Right atrium auricular region (tissue), 2 donors: Measurements from ENCODE around the gene CDR2L. TPM values are rescaled to one million over a fixed set of nuclear protein-coding genes. Genes with fewer than 3 reads are reported as not detected.

Experiments used
- DNase-seq: peaks from one replicate; pipeline ENCODE4 v3.0.0-alpha.2; 2019; ENCODE audit warnings: low spot score
- H3K27ac ChIP-seq, 2 donors: fragments of 200-600 bp; sonication (generic); 1 replicate in 1 of 2; 2 replicates in 1 of 2; pipeline ENCODE4 v1.5.1; 2016 to 2019
- H3K27me3 ChIP-seq, 2 donors: fragments of 200-600 bp; sonication (generic); one replicate each; pipeline versions ENCODE4 v1.5.1 to v1.6.0; 2017 to 2019
- H3K36me3 ChIP-seq: fragments of 200-600 bp; sonication (generic); one replicate; pipeline ENCODE4 v1.5.1; 2016
- H3K4me1 ChIP-seq, 2 donors: fragments of 200-600 bp; sonication (generic); one replicate each; pipeline versions ENCODE4 v1.5.1 to v1.6.0; 2017 to 2019
- H3K4me3 ChIP-seq, 2 donors: fragments of 200-600 bp; sonication (generic); 1 replicate in 1 of 2; 2 replicates in 1 of 2; pipeline ENCODE4 v1.5.1; 2017 to 2019; ENCODE audit warnings: mild to moderate bottlenecking in 1 of 2, moderate library complexity in 1 of 2
- H3K9me3 ChIP-seq, 2 donors: fragments of 200-600 bp; sonication (generic); one replicate each; pipeline ENCODE4 v1.5.1; 2019
- total RNA-seq, 2 donors: library from RNA; depleted of rRNA; stranded (reverse); fragments of >200 nt; gene quantifications; one replicate each; pipeline ENCODE4 v1.1.0, GENCODE V29; 2016
- TF ChIP-seq, protein P1 (sequence below), 2 donors: fragments of 200-600 bp; sonication (generic); IDR thresholded peaks; one replicate each; pipeline ENCODE4 v1.5.1; 2019; ENCODE audit warnings: antibody characterized with exemption in 2 of 2

CDR2L gene
- total RNA-seq, 2 donors from 2014 or later: 13.6 to 28.8 TPM

DNA sequence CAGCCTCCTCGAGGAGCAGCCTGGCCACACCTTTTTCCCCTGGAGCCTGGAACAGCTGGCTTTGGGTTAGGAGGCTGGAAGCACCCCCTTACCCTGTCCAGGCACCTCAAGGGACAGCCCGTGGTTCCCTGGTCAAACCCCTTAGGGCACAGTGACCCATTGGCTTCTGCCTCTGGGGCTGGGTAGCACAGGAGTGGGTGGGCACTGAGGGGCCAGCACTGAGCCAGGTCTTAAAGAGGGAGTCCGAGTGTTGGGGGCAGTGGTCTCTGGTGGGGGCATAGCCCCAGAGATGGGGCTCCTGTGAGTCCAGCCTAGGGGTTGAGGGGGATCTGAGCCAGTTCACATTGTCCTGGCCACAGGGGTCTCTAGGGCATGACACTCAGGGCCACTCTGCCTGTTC lies 36.4 kb upstream of the CDR2L start:
- no peaks in the 10 kb centered on the region for H3K9me3 ChIP-seq
- no peaks in the 10 kb centered on the region for H3K36me3 ChIP-seq
- H3K4me3 ChIP-seq: no peak overlapping the region
- TF ChIP-seq, protein P1, sequence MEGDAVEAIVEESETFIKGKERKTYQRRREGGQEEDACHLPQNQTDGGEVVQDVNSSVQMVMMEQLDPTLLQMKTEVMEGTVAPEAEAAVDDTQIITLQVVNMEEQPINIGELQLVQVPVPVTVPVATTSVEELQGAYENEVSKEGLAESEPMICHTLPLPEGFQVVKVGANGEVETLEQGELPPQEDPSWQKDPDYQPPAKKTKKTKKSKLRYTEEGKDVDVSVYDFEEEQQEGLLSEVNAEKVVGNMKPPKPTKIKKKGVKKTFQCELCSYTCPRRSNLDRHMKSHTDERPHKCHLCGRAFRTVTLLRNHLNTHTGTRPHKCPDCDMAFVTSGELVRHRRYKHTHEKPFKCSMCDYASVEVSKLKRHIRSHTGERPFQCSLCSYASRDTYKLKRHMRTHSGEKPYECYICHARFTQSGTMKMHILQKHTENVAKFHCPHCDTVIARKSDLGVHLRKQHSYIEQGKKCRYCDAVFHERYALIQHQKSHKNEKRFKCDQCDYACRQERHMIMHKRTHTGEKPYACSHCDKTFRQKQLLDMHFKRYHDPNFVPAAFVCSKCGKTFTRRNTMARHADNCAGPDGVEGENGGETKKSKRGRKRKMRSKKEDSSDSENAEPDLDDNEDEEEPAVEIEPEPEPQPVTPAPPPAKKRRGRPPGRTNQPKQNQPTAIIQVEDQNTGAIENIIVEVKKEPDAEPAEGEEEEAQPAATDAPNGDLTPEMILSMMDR (IDR thresholded peaks at IDR 0.05): no peak
- DNase-seq: no peak
- H3K4me1 ChIP-seq: no peaks in the 10 kb centered on the region
- H3K27me3 ChIP-seq: no peaks in the 10 kb centered on the region
- no peak overlapping the region for H3K27ac ChIP-seq

DNA sequence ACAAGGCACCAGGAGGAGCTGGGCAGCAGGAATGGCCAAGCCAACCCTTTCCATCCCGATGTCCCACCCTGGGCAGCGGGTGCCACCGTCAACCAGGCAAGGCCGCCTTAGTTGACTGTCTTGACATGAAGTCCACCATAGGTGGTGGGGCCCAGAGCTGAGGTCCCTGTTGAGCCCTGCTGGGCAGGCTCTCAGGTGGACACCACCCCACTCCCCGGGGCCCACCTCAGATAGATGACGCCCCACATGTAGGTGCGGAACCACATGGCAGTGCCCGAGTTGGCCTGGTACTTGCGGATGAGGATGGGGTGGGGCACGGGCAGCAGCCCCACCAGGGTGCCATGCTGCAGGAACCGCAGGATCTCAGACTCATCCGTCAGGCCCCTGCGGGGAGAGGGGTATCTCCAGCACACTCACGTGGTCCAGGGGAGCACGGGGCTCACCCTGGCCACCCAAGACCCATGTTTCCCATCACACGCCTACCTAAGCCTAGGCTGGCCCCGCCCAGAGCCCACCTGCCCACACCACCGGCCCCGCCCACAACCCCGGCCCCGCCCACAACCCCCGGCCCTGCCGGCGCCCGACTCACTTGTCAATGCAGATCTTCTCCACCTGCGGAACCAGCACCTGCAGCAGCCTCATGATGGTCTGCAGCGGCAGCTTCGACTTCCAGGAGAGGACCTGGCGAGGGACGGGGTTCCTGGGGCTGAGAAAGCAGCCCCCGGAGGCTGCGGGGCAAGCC lies 35.6 kb upstream of the CDR2L start:
- Histone ChIP-seq H3K36me3 (no peaks in the 10 kb centered on the region), H3K4me1 (no peaks in the 10 kb centered on the region), H3K27me3 (no peaks in the 10 kb centered on the region), H3K9me3 (no peaks in the 10 kb centered on the region), H3K27ac (no peak overlapping the region), H3K4me3 (no peak overlapping the region)
- TF ChIP-seq, protein P1 (IDR thresholded peaks at IDR 0.05): no peak
- no peak for DNase-seq

DNA sequence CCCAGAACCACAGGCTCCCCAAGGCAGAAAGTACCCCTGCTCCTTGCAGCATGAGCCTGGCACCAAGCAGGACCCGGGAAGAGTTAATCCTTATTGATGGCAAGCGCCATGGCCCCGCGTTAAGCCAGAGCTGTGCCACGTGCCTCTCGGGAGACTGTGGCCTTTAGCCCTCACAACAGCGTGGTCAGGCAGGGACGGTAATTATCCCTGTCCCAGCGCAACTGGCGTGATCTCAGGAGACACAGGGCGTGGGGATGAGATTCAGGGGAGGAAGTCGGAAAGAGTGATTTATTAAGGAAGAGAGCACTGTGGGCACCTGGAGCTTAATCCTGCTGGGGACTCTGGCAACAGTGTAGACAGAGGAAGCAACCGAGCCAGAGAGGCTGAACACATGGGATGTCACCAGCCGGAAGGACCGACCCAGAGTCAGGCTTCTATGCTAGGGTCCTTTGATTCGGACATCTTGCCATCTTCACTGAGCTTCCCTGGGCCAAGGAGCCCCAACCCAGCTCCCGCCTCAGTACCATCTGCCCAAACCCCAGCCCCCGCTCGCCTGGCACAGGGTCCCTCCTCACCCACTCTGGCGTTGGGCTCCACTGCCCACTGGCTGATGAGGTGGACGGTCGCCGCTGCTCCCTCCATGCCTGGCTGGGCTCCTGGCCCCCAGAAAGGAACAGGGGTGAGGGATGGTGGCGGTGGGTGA lies 34.9 kb upstream of the CDR2L start:
- Histone ChIP-seq H3K27me3 (no peaks in the 10 kb centered on the region), H3K4me1 (no peaks in the 10 kb centered on the region), H3K9me3 (no peaks in the 10 kb centered on the region), H3K27ac (no peak overlapping the region), H3K36me3 (no peaks in the 10 kb centered on the region), H3K4me3 (no peak overlapping the region)
- DNase-seq: no peak
- TF ChIP-seq, protein P1 (IDR thresholded peaks at IDR 0.05): no peak

DNA sequence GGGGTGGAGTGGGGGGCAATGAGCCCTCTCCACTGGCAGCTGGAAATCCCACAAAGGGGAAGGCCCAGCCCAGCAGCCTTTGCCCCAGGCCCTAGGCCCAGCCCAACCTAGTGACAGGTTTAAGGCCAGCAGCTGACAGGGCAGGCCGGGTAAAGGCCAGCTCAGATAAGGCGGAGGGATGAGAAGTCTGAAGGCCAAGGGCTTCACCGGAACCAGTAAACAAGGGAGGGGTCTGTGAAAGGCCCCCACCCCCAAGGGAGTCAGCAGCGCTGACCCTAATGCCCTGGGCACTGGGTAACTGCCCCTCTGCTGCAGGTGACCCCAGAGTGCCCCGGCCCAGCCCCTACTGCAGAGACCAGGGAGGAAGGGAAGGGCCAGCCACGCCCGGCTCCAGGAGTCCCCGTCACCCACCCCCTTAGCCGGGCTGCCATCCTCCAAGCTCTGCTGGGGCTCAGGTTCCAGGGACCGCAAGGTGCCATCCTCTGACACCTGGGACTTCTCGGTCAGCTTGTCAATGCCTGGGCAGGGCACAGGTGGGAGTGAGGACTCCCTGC lies 34.2 kb upstream of the CDR2L start:
- no peaks in the 10 kb centered on the region for H3K36me3 ChIP-seq
- no peak for DNase-seq
- no peaks in the 10 kb centered on the region for H3K9me3 ChIP-seq
- no peak overlapping the region for H3K4me3 ChIP-seq
- H3K27me3 ChIP-seq: no peaks in the 10 kb centered on the region
- H3K4me1 ChIP-seq: no peaks in the 10 kb centered on the region
- no peak overlapping the region for H3K27ac ChIP-seq
- TF ChIP-seq, protein P1 (IDR thresholded peaks at IDR 0.05): no peak

DNA sequence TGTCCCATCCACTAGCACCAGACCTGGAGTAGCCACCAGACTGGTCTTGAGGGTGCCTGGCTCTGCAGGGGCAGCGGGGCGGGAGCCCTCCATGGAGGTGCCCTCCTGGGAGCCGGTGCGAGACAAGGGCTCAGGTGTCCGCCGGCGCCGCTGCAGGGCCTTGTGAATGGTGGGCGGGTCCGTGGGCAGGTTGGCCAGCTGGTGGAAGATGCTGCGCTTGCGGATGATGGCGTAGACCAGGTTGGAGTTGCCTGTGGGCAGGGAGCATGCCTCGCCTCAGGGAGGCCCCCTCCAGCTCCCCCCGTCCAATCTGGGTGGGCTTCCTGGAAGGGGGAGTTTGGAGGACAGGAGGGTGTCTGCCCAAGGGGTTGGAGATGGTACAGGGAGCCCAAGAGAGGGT lies 33.3 kb upstream of the CDR2L start:
- no peak overlapping the region for H3K27ac ChIP-seq
- no peak overlapping the region for H3K4me3 ChIP-seq
- H3K36me3 ChIP-seq: no peaks in the 10 kb centered on the region
- no peaks in the 10 kb centered on the region for H3K9me3 ChIP-seq
- no peaks in the 10 kb centered on the region for H3K4me1 ChIP-seq
- TF ChIP-seq, protein P1 (IDR thresholded peaks at IDR 0.05): no peak
- no peak for DNase-seq
- H3K27me3 ChIP-seq: no peaks in the 10 kb centered on the region
